GM19240 (cell line): ENCODE measurements around the gene RBM43.
"Not testable (repeated sequence)": the region's sequence is repeated elsewhere in the genome, so short reads cannot be mapped to it uniquely, and the experiment has no call there.

Experiments
- DNase-seq: peaks from one replicate; pipeline ENCODE4 v3.0.0; 2011; ENCODE audit warnings: low spot score; ENCODE audit not compliant: insufficient read length

Gene RBM43

DNA sequence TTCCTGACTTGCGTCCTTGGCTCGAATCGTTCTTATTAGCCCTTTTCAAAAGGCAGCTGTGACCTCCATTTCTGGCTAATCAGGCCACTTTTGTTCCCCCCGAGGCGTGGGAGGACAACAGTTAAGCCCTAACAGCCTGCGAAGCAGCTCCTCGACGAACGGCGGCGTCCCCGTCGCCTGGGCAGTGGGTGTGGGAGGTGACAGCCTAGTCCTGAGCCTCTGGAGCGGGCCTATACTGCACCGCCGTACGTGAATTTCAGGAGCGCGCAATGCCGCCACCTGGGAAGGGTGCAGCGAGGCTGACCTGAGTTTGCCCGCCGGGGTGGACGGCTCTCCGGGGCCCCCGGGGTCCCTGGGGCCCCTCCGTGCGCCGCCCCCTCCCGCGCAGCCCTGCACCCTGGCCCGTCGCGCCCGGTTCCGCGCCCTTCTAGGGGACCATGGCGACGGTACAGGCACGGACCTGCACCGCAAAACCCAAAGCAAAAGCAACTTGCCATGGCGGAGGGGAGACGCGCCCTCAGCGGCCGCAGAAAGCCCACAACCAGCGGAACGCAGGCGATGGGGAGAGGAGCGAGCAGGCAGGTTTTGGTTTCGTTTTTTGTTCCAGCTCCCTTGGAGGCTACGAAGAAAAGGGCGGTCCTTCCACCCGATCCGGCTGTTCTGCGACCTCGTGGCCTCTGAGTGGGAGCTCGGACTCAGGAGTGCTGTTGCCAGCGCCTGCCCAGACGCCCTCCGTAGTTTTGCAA lies at the start of gene RBM43:
Gene RBM43 (minus strand): TSS at position 633 of the 746 bp plus-strand sequence. CDS start 136 bp downstream, at position 497.
- peak; percentile 74 for DNase-seq

DNA sequence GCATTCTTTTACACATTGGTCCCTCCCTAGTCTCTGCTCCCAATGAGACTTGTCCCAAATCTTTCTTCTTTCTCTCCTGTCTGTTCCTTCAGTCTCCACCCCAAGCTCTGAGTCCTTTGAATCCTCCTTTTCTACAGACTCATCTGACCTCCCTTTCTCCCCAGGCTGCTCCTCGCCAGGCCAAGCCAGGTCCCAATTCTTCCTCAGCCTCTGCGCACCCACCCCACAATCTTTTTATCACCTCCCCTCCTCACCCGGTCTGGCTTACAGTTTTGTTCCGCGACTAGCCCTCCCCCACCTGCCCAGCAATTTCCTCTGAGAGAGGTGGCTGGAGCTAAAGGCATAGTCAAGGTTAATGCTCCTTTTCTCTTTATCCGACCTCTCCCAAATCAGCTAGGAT lies 48.6 kb upstream of the RBM43 start:
- DNase-seq: not testable (repeated sequence)

DNA sequence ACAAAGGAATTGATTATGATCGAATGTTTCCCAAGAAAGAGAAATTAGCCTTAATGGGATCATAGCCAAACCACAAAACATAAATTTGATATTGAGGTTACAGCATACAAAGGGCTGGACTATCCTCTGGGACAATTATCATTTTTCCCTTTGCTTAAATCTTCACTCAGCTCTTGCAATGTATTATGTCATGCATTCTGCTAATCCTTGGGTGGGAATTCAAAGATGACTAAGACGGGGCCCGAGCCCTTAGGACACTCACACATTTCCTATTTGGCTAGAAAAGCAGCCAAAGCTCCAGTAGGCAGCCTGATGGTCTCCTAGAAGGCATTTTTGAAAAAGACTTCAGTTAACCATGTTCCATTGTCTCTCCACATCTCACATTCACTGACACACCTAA lies 45.0 kb upstream of the RBM43 start:
- DNase-seq: no peak

DNA sequence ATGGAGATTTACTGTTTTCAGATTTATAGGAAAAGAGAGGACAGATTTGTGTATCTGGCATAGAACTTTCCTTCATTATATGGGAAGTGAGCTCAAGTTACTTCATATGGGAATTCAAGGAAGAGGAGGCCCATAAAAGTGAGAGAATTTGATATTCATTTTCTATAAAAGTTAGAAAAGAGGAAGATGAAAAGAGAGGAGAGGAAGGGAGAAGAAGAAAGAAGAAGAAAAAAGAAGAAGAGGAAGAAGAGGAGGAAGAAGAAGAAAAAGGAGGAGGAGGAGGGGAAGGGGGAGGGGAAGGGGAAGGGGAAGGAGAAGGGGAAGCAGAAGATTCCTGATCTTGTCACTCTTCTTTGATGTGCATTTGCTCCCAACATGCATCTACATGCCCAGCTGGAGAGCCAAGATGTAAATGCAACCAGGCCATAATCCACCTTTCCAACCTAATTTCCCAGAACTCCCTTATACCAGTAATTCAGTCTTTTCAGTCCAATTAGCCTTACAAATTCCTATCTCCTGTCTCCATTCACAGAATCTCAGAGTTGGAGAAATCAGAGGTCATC lies 43.5 kb upstream of the RBM43 start:
- no peak for DNase-seq

DNA sequence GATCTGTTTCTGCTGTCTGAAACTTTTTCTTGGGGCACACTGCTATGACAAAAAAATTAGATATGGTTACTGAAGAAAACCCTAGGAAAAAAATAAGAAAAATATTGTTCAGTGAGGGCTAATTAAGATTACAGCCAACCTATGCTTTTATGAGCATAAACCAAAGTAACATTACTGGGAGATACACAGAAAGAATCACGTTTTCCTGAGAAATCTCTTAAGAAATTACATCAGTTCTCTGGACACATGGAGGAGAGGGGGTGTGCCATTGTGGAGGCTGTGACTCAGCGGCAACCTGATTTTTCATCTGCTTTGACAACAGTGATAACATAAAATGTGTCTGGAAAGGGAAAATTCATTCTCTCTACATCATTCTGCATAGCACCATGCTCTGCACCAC lies 41.2 kb upstream of the RBM43 start:
- DNase-seq: no peak

DNA sequence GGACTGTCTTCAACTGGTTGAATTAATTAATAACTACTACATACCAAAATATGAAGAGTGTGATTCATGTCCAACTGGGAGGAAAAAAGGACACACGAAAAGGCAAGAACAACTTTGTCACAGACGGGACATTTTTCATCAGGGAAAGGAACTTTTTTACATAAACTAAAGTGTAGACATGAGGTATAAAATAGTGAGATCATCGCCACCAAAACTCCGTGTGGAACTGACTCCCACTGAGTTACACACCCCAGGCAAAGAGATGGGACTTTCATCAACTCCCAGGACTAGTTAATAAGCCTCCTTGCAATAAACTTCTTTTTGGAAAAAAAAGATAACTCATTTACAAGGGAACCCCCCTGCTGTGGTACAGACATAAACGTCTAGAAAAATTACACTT lies 40.7 kb upstream of the RBM43 start:
- DNase-seq: no peak

DNA sequence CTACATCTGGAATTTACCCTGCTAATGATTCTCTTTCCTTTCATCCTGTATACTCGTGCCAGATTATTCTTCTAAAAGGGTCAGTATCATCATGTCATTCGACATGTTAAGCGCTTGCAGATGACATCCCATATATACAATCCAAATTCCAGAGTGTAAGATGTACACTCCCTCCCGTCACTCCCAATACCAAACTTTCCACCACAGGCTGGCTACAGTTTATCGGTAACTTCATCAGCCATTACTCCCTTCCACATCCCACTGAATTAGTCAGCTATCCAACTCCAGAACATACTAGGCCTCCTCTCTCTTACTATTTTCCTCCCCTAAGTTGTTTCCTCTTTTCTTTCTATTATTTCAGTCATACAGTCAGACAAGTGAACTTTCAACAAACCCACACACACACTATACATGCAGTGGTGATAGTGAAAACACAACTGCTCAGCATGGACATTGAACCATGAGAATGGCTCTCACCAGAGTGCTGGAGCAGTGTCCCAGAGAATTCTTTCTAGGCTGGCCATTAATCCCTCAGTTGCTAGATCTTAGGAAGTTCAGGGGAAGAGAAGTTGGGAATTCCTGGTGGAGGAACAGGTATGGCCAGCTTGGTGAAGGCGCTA lies 38.4 kb upstream of the RBM43 start:
- no peak for DNase-seq

DNA sequence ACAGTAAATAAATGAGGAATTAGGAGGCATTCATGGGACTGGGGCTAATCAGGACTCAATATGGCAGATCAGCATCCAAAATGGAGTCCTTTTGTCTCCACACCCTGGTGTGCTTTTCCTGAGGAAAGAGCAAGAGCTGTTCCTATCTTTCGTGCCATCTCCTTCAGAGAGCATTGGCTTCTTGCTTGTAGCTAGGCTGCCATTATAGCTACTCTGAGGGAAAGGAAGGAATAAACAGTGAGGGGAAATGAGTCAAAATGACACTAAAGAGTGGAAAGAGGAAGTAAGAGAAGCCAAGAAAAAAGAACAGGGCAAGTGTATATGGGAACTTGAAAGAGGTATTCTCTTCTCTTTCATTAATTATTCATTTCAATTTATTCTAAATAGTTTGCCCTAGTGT lies 36.2 kb upstream of the RBM43 start:
- no peak for DNase-seq

DNA sequence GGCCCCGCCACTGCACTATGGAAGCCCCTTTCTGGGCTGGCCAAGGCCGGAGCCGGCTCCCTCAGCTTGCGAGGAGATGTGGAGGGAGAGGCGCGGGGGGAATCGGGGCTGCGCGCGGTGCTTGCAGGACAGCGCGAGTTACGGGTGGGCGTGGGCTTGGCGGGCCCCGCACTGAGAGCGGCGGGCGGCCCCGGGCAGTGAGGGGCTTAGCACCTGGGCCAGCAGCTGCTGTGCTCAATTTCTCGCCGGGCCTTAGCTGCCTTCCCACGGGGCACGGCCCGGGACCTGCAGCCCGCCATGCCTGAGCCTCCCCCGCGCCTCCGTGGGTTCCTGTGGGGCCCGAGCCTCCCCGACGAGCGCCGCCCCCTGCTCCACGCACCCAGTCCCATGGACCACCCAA lies 34.3 kb upstream of the RBM43 start:
- not testable (repeated sequence) for DNase-seq

DNA sequence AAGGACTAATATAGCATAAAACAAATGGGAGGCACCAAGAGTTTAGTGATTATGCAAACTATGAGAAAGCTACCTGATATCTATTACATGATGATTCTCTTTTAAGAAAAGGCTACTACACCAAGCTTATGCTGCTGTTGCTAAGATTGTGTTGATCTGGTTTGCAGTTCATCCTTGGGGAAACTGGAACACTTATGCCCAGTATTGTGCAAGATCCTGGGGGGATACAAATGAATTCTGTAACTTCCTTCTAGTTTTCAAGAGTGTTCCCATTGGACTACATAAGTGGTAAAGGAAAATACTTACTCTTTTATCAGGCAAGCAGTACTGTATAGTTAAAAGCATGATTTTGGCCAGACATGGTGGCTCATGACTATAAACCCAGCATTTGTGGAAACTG lies 30.9 kb upstream of the RBM43 start:
- DNase-seq: no peak

DNA sequence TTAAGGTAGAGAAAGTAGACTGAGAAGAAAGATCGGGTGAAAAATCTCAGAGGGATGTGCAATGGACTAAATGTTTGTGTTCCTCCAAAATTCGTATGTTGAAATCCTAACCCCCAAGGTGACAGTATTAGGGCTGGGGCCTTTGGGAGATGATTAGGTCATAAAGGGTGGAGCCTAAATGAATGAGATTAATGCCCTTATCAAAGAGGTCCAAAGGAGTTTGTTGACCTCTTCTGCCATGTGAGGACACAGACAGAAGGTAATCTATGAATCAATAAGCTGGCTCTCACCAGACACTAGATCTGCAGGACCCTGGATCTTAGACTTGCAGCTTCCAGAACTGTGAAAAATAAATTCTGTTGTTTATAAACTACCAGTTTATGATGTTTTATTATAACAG lies 30.5 kb upstream of the RBM43 start:
- no peak for DNase-seq

DNA sequence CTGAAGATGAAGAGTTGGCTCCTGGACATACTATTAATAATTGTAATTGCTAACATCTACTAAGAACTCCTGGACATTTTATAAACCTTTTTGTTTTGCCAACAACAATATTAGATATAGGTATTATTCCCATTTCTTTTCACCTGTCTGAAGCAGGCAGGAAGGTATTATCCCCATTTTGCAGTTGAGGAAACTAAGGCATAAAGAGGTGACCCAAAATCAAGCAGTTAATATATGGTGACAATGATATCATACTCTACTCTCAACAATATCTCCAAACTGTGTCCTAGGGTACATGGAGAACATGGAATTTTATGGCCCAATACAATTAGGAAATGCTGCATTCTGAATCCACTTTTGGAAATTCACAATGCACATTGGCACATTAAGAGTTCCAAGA lies 29.6 kb upstream of the RBM43 start:
- DNase-seq: no peak

DNA sequence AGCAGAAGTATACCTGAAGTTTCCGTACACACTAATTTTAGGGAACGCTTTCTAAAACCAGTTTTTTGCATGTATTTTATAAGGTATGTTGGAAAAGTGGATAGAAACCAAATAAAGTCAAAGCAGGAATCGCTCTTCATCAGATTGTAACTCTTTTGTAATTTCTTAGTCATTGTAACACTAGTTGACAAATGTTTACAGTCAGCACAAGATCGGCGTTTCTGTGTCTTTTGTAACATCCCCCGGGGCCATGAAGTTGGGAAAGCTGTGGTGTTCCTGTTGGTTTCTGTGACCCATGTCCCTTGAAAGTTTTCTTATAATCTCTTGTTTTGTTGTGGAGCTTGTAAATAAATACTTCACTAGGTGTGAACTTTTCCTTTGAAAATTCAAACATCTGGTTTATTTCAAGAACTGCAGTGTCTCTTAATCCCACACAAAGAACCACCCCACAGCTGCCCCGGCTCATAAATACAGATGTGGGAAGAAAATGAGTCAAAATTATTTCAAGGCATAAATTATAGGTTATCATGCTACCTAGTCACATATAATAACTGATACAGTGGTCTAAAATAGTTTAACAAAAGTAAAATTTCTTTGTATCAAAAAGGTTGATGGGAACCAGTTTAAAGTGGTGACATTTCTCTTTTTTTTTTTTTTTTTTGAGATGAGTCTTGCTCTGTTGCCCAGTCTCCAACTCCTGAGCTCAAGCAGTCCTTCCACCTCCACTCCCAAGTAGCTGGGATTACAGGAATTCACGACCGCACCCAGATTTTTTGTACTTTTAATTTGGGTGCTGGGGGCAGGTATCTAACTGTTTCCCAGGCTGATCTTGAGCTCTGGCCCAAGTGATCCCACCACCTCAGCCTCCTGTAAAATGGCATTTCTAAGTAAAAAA lies 28.6 kb upstream of the RBM43 start:
- no peak for DNase-seq

DNA sequence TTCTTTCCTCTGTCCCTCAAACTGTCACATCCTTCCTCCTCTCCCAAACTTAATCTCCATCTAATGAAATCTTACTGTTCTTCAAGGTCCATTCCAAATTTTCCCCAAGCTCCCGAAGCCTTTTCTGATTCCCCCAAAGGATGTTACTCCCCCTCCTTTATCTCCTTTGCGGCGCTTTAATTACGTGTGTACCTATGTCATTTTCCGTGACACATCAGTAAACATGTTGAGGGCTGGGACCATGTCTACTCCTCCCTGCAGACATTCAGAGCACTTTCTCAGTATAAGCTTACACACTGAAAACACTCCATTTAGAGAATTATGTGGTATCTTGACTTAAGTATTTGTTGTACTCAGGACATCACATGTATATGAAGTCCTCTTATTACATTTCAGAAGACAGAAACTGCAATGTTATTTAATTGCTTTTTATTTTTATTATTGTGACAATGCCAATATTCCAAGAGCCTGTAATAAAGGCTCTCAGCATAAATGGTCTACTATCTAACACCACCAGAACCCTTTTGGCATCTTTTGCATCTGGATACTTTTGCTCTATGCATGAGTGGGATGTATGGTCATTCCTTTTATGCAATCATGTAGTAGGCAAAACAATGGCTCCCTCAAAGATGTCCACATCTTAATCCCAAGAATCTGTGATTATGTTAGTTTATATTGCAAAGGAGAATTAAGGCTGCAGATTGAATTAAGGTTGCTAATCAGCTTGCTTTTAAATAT lies 26.0 kb upstream of the RBM43 start:
- no peak for DNase-seq

DNA sequence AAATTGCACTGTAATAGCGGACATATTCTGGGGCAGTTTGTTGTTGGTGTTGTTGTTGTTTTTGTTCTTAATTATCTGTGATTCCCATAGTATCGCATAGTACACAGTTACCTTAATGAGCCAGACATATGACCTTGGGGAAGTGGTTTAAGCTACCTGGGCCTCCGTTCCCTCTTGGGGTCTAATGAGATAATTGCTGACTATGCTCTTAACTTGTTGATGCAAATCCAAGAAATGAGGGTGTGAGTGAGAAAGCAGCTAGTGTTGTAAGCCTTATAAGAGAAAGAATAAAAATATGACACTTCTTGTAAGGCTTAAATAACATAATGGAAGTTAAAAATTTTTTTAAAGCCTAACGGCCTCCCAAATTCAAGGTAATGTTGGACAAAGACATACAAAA lies 20.7 kb upstream of the RBM43 start:
- DNase-seq: no peak

DNA sequence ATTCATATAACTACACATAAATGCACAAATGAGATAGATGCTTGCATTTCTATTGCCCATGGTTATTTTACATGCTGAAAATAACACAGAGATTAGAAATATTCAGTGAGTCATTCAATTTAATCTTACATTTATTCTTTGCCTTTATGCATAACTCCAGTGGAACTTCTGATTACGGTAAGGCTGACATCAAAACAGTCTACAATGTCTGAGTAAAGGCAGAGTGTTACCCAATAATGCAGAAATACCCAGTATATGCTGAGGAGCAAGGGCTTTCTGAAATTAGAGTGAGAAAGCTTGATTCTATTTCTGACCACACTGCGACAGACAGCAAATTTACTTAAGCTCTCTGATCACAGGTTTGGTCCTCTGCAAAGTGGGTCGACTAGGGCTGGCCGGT lies 18.6 kb upstream of the RBM43 start:
- DNase-seq: no peak

DNA sequence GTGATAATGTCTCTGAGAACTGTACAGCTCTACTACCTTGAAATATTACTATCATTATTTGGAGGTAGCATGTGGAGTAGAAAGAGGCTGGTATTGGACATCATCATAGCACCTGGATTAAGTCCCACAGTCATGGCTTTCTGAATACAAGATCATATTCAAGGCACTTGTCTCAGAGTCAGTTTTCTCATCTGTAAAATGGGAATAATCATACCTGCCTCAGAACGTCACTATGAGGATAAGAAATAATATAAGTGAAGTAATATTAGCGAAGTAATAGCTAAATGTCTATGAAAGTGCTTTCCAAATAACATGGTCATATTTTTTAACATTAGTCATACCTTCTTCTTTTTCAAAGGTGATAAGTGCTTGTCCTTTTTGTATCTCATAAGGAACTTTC lies 16.8 kb upstream of the RBM43 start:
- no peak for DNase-seq

DNA sequence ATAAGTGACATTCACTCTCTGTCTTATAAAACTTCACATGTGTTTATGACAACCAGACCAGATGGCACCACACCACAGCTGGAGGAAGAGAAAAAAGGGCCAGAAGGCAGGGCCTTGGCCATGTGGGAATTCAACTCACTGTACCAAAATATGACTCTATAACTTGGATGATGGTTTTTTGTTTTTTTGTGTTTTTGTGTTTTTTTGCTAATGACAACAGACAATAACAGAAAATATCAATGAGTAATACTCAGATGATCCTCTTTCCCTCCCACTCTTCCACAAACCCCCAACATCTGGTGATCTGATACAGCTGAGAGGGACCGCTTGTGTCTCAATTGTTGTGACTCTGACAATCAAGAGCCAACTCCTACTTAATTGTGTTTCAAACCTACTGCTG lies 15.4 kb upstream of the RBM43 start:
- DNase-seq: no peak

DNA sequence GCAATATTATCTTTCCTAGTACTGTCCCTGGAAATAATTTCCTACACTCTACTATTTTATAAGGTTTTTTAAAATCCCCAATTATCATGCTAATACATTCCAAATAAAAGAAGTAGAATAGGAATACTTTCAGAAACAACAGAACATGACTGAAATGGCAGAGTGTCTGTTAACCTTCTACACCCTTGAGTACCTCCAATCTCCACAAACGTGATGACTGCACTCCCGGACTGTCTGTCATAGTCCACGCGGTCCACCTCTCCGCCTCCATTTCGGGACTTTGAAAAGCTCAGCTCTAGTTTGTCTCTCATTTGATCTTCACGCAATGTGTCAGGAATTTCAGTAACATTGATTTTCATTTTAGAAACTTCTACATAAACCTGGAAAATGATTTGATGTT lies 13.6 kb upstream of the RBM43 start:
- DNase-seq: no peak

DNA sequence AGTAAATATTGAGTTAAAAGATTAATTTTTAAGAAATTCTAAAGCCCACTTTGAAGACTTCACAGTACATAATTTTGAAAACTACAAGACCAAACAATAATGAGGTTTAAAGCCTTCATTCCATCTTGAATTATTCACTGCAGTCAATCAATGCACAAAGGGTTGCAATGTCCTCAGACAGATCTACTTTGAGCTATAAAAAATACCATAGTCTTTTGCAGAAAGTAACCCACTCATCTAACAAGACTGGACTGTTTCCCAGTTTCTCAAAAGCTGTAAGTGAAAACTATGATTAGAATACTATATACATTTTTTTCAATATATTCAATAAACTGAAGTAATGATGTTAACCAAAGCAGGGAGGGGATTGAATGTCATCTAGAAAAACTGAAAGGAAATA lies 10.2 kb upstream of the RBM43 start:
- DNase-seq: no peak
